Activated gamma-delta T cell treated with Interleukin-2 at 50 U/mL for 16 hours (primary cell): ENCODE results near the gene UPK3BL2.
"Not testable (repeated sequence)": the region's sequence is repeated elsewhere in the genome, so short reads cannot be mapped to it uniquely, and the experiment has no call there.

ENCODE experiments used
- DNase-seq: peaks from one replicate; pipeline ENCODE4 v3.0.0-alpha.2; 2020

UPK3BL2 gene

DNA sequence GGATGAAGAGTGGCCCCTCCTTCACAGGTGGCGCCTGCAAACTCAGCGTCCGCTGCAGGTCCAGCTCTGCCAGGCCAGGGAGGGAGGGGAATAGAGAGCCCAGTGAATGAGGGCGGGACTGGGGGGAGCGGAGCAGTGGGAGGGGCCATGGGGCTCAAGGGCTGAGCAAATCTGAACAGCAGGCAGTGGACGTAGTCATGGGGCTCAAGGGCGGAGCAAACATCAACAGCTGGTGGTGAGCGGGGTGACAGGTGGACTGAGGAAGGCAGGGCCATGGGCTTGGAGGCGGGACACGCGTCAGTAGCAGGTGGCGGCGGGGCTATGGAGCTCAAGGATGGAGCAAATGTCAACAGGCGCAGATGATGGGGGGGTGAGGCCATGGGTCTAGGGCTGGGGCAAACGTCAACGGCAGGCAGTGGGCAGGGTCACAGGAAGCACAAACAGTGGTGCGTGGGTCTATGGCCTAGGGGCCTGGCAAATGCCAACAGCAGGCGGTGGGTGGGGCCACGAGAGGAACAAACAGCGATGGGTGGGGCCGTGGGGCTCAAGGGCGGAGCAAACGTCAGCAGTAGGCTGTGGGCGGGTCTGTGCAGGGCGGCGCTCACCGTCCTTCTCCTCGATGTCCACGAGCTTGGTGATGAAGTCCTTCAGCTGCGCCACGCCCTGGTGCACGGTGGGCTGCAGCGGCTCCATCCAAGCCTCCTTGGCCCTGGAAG is 50.1 kb downstream of the UPK3BL2 start:
- not testable (repeated sequence) for DNase-seq

DNA sequence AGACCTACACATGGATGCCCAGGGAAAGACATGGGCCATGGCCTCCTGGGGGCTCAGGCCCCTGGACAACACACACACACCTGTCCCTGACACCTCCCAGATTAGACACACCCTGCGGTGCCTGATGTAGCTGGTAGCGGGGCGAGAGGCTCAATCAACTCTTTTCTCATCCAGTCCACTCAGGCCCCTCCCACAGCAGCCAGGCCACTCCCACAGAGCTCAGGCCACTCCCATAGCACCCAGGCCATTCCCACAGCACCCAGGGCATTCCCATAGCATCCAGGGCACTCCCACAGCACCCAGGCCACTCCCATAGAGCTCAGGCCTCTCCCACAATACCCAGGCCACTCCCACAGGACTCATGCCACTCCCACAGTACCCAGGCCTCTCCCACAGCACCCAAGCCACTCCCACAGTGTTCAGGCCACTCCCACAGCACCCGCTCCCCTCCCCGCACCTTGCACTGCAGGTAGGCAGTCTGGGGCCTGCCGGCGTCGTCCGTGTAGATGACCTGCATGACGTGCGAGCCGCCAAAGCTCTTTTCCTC is 52.9 kb downstream of the UPK3BL2 start:
- DNase-seq: not testable (repeated sequence)
